DMS 273 treated with DMSO at 0.1 percent for 48 hours (cell line): Measurements from ENCODE around the gene CORT.
"Not testable (repeated sequence)": the region's sequence is repeated elsewhere in the genome, so short reads cannot be mapped to it uniquely, and the experiment has no call there.

Experiments used
- DNase-seq: peaks from one replicate; lab custom pipeline; 2025; lab: John Stamatoyannopoulos, UW

Gene CORT, protein sequence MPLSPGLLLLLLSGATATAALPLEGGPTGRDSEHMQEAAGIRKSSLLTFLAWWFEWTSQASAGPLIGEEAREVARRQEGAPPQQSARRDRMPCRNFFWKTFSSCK

GRCh38 chr1:10449751-10450150 lies at the start of gene CORT:
Gene CORT, plus strand, starts transcription at chr1:10450031. Its CDS starts 193 bp downstream, at chr1:10450224.
- no peak for DNase-seq

DNA sequence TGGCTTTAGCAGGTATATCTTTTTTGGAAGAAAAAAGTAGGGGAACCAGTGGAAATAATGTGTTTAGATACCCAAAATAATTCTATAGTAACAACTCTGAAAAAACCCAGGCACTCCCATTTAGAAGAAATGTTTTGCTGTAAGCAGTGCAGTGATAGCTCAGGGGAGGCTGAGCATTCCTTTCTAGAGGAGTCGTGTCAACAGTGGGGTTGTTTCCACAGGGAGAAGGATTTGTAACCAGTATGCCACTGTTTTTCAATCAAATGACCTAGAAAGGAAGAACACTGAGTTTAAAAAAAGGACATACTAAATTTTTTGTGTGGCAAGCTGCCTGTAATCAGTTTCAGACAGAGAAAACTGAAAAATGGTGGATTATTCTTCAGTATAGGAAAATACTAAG lies 48.5 kb upstream of the CORT start:
- no peak for DNase-seq

DNA sequence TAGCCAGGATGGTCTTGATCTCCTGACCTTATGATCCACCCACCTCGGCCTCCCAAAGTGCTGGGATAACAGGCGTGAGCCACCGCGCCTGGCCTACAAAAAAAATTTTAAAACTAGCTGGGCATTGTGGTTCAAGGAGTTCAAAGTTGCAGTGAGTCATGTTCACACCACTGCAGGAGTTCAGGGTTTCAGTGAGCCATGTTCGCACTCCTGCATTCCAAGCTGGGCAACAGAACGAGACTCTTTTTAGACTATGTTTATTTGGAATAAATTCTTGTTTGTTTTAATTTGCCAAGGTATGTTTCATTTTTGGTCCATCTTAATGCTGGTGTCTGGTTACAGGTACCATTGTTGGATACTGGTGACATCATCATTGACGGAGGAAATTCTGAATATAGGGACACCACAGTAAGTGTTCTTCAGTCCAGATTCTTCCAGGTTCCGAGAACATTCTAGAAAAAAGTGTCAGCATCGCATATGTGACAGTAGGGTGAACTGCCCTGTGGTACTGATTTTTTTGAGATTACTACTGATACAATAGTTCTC lies 47.0 kb upstream of the CORT start:
- DNase-seq = no peak

GRCh38 chr1:10407201-10407600 lies 42.6 kb upstream of the CORT start:
- DNase-seq = no peak

DNA sequence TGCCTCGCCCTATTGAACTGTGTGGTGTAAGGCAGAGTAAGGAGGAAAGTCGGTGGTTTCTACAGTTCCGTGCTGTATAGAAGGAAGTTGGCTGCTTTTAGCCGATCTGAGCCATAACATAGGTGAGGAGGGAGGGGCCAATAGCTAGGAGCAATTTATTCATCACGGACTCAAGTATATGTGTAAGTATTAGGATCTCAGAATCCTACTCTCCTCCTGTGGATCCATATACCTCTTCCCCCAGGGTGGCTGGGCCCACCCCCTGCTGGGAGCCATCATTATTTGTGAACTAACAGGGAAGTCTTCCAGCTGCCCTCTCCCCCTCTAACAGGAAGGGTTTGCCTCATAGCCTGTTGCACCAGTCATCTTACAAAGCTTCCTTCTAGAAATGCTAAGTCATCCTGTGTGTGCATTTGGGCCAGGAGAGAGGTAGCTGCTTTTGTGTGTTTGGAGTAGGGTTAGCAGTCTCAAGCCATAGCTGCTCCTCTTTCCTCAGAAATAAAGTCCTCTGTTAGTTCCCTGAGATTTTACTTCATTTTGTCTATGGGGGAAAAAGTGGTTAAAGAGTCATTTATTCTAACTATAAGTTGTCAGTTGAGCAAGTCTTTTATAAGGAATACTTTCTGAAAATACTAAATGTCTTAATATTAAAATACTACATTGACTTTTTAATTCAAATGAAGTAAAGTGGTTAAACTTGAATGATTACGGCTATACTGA lies 34.5 kb upstream of the CORT start:
- DNase-seq = no peak

DNA sequence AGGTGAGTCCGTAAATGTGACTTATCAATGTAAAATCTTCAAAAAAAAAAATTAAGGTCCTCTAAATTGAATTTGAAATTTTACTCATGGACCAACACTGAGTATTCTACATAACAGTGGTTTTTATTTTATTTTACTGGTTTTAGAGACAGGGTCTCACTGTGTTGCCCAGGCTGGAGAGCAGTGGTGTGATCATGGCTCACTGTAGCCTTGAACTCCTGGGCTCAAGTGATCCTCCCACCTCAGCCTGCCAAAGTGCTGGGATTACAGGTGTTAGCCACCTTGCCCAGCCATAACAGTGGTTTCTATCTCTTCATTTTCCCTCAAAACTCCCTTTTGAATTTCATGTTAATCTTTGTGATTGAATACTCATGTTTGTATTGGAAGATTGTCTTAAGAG lies 33.9 kb upstream of the CORT start:
- DNase-seq = not testable (repeated sequence)

DNA sequence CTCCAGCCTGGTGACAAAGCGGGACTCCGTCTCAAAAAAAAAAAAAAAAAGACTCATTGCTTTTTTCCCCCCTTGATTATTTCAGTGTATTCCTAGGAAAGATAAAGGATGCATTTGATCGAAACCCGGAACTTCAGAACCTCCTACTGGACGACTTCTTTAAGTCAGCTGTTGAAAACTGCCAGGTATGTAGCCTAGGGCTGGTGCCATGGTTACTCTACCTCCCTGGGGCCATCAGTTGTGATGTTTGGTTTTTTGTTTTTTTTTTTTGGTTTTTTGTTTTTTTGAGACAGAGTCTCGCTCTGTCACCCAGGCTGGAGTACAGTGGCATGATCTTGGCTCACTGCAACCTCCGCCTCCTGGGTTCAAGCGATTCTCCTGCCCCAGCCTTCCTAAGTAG lies 31.1 kb upstream of the CORT start:
- DNase-seq = not testable (repeated sequence)

GRCh38 chr1:10419351-10419750 lies 30.5 kb upstream of the CORT start:
- no peak for DNase-seq

DNA sequence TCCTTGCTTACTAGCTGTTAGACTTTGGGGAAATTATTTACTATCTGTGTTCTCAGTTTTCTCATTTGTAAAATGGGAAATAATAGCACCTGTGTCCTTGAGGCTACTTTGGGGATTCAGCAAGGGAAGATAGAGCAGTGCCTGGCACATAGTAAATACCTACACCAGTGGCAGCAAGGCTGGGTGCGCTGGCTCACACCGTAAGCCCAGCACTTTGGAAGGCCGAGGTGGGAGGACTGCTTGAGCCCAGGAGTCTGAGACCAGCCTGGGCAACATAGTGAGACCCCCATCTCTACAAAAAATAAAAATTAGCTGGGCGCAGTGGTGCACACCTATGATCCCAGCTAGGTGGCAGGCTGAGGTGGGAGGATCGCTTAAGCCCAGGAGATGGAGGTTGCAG lies 28.2 kb upstream of the CORT start:
- no peak for DNase-seq

GRCh38 chr1:10424034-10424433 lies 25.8 kb upstream of the CORT start:
- no peak for DNase-seq

DNA sequence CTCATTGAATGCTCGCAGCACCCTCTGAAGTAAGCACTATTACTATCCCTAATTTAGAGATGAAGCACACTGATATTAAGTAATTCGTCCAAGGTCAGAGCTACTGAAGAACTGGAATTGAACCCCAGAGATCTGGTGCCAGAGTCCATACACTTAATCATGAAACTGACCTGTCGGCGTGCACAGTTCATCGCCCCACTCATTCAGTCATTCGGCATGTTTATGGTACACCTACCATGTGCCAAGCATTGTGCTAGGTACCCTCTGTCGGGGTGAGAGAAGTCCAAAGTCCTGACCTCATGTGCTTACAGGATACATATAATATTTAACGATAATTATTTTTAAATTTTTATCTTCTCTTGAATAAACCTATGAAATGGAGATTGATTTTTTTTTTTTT lies 25.2 kb upstream of the CORT start:
- no peak for DNase-seq

DNA sequence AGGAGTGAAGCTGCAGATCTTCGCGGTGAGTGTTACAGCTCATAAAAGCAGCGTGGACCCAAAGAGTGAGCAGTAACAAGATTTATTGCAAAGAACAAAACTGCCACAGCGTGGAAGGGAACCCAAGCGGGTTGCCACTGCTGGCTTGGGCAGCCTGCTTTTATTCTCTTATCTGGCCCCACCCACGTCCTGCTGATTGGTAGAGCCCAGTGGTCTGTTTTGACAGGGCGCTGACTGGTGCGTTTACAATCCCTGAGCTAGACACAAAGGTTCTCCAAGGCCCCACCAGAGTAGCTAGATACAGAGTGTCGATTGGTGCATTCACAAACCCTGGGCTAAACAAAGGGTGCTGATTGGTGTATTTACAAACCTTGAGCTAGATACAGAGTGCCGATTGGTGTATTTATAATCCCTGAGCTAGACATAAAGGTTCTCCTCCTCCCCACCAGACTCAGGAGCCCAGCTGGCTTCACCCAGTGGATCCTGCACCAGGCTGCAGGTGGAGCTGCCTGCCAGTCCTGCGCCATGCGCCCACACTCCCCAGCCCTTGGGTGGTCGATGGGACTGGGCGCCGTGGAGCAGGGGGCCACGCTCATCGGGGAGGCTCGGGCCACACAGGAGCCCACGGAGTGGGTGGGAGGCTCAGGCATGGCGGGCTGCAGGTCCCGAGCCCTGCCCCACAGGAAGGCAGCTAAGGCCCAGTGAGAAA lies 23.9 kb upstream of the CORT start:
- not testable (repeated sequence) for DNase-seq

DNA sequence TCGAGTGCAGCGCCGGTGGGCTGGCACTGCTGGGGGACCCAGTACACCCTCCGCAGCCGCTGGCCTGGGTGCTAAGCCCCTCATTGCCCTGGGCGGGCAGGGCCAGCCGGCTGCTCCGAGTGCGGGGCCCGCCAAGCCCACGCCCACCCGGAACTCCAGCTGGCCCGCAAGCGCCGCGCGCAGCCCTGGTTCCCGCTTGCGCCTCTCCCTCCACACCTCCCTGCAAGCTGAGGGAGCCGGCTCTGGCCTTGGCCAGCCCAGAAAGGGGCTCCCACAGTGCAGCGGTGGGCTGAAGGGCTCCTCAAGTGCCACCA lies 23.3 kb upstream of the CORT start:
- DNase-seq = not testable (repeated sequence)

- no peak for DNase-seq
Measured at GRCh38 chr1:10428984-10429383, 20.8 kb upstream of the CORT start.

- no peak for DNase-seq
Measured at GRCh38 chr1:10429868-10430215, 20.0 kb upstream of the CORT start.

GRCh38 chr1:10430216-10431069 lies 19.4 kb upstream of the CORT start, which contains the start of gene CENPS:
Gene CENPS, plus strand, starts transcription at chr1:10430433. Its CDS starts 85 bp downstream, at chr1:10430518.
- peak; percentile 67 for DNase-seq

GRCh38 chr1:10431070-10431730 lies 18.6 kb upstream of the CORT start:
- no peak for DNase-seq

DNA sequence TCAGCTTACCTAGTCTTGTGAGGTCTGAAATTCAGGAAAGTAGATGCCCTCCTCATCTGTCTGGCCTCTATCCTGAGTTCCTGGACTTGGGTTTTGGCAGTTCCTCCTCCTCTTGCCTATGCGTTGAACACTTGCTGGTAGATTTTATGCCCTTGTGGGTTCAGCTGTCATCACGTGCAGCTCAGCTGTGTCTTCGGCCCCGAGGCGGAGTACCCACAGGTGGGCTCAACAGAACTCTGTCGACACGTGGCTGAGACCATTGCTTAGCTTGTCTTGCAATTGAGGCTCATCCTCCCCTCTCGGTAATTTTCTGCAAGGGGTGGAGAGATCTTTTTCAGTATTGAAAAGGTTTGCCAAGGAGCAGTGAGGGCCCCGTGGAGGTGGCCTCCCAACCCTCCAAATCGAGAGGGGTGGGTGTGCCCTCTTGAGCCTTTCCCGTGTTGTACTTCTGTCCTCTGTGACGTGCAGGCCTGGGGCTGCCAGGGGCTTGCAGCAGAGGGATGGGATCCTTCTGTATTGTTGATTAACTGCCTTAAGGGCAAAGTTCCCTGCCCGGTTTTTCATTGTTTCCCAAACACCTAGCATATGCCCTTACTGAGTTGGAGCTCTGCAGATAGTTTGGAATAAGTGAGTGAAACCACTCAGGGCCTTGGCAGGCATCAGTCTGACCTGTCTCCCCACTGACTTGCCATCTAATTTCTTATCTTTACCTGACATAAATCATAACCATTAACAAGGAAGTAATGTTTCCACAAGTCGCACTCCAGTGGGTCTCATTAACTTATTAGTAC lies 16.7 kb upstream of the CORT start:
- DNase-seq = no peak

- no peak for DNase-seq
Measured at GRCh38 chr1:10433790-10434189, 16.0 kb upstream of the CORT start.

- DNase-seq = no peak
Measured at GRCh38 chr1:10434590-10434989, 15.2 kb upstream of the CORT start.

GRCh38 chr1:10437052-10437451 lies 12.8 kb upstream of the CORT start:
- no peak for DNase-seq
